Tibial nerve (tissue), 3 donors: ENCODE results near the gene GM2A.

Experiments used
- CTCF ChIP-seq, 5 experiments: fragments of 200-600 bp in 3 of 5; fragments of 450-650 bp in 2 of 5; sonication (generic) in 3 of 5; IDR thresholded peaks; one replicate each; pipeline ENCODE4 v1.5.1; 2016 to 2019; ENCODE audit warnings: antibody characterized with exemption in 5 of 5, mild to moderate bottlenecking in 3 of 5, moderate library complexity in 2 of 5
- POLR2A ChIP-seq, 2 donors: fragments of 450-650 bp; IDR thresholded peaks; one replicate each; pipeline ENCODE4 v1.6.1; 2017; ENCODE audit warnings: antibody characterized with exemption in 2 of 2, mild to moderate bottlenecking in 2 of 2, moderate library complexity in 2 of 2

DNA sequence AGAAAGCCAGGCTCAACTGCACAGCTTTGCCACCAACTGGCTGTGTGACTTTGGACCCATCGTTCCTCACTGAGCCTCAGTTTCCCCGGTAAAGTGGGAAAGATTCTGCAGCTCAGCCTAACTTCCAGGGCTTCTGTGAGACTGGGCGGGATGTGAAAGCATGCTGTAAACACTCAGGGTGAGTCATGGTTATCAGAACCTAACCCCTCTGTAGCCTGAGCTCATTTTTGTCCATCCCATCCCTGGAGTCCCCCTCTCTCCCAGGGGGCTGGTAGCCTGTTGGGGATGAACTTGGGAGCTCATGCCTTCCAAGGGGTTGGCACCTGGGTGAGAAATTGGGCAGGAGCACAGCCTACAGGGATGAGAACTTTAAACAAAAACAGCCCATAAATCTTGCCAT lies 31.4 kb upstream of the GM2A start:
- TF ChIP-seq CTCF (IDR thresholded peaks at IDR 0.05), result no peak
- no peak for TF ChIP-seq POLR2A (IDR thresholded peaks at IDR 0.05)
